Activated B cell treated with CpG ODN at 0.5 μM for 24 hours (primary cell): ENCODE measurements around the gene CYB561A3. TPM values are rescaled to one million over a fixed set of nuclear protein-coding genes. Genes with fewer than 3 reads are reported as not detected.

Source experiments
- ATAC-seq: fragments of 200-7000 bp; cut with Tn5 transposase; one replicate; pipeline ENCODE4 v1.10.0; 2021; ENCODE audit warnings: low read depth, mild to moderate bottlenecking, moderate library complexity
- CTCF ChIA-PET: fragments of 350-600 bp; sonication (Branson Sonifier 250); formaldehyde crosslinking; loops from one replicate; lab custom pipeline; 2021; ENCODE audit warnings: antibody characterized with exemption; lab: Charles Lee
- POLR2A ChIA-PET: fragments of 350-600 bp; sonication (Branson Sonifier 250); formaldehyde crosslinking; loops from one replicate; lab custom pipeline; 2021; ENCODE audit warnings: antibody characterized with exemption; lab: Charles Lee
- DNase-seq: peaks from one replicate; pipeline ENCODE4 v3.0.0; 2022
- H3K27ac Mint-ChIP-seq: one replicate; pipeline ENCODE4 v1.8.0; 2020; ENCODE audit warnings: mixed read lengths
- H3K27me3 Mint-ChIP-seq: one replicate; pipeline ENCODE4 v1.8.0; 2021; ENCODE audit warnings: mixed read lengths
- H3K36me3 Mint-ChIP-seq: one replicate; pipeline ENCODE4 v1.8.0; 2021; ENCODE audit warnings: low read depth, mixed read lengths
- H3K4me1 Mint-ChIP-seq: one replicate; pipeline ENCODE4 v1.8.0; 2021; ENCODE audit warnings: mixed read lengths
- H3K4me3 Mint-ChIP-seq: one replicate; pipeline ENCODE4 v1.8.0; 2020; ENCODE audit warnings: mild to moderate bottlenecking, mixed read lengths
- H3K9me3 Mint-ChIP-seq: one replicate; pipeline ENCODE4 v1.8.0; 2020; ENCODE audit warnings: mixed read lengths
- CTCF ChIP-seq: fragments of 200-600 bp; IDR thresholded peaks from one replicate; pipeline ENCODE4 v1.8.0; 2022; ENCODE audit warnings: antibody characterized with exemption, mild to moderate bottlenecking
- intact Hi-C: fragments of 100-400 bp; cut with micrococcal nuclease; formaldehyde crosslinking; loops from one replicate; pipeline ENCODE4 v1.15.1; 2024
- total RNA-seq: library from RNA; stranded (reverse); gene quantifications from 2 replicates; pipeline ENCODE4 v1.2.3, GENCODE V29; 2022

Gene CYB561A3
- total RNA-seq, 1 donor from 2014 or later: 433 TPM

- CTCF ChIA-PET: no interaction called here
- no peak for DNase-seq
- intact Hi-C loops: no loop called here
- Mint-ChIP-seq H3K4me3 (no peak overlapping the region), H3K27me3 (no peaks in the 10 kb centered on the region), H3K4me1 (no peaks in the 10 kb centered on the region), H3K27ac (no peak overlapping the region), H3K9me3 (no peaks in the 10 kb centered on the region), H3K36me3 (peaks cover 60% of the 10 kb centered on the region)
- no peak for ATAC-seq
- TF ChIP-seq CTCF: no peak
- POLR2A ChIA-PET: interaction anchor here (0.6 kb wide), 1 partner anchor 72 kb away, joined by 3 read pairs; no protein-coding TSS in a partner anchor
Observed at GRCh38 chr11:61315260-61315659, 46.4 kb downstream of the CYB561A3 start.

- DNase-seq: no peak
- intact Hi-C loops: no loop called here
- Mint-ChIP-seq H3K4me1 (no peaks in the 10 kb centered on the region), H3K27me3 (no peaks in the 10 kb centered on the region), H3K27ac (no peak overlapping the region), H3K9me3 (no peaks in the 10 kb centered on the region), H3K36me3 (peaks cover 27% of the 10 kb centered on the region), H3K4me3 (no peak overlapping the region)
- ChIA-PET POLR2A (interaction anchor here (0.6 kb wide), 1 partner anchor 63 kb away, joined by 5 read pairs; no protein-coding TSS in a partner anchor), CTCF (interaction anchor here (0.5 to 1.1 kb wide), 2 partner anchors 25 to 103 kb away, joined by 3 read pairs; no protein-coding TSS in a partner anchor)
- no peak for ATAC-seq
- no peak for TF ChIP-seq CTCF
Observed at GRCh38 chr11:61310749-61311148, 50.9 kb downstream of the CYB561A3 start.

GRCh38 chr11:61309739-61310138, 51.9 kb downstream of the CYB561A3 start:
- no peak for DNase-seq
- CTCF ChIA-PET: interaction anchor here (0.9 kb wide), 1 partner anchor 26 kb away, joined by 3 read pairs; no protein-coding TSS in a partner anchor

GRCh38 chr11:61309141-61309540, 52.5 kb downstream of the CYB561A3 start:
- ChIA-PET POLR2A (no interaction called here), CTCF (interaction anchor here (0.9 kb wide), 1 partner anchor 27 kb away, joined by 3 read pairs; no protein-coding TSS in a partner anchor)
- intact Hi-C loops: no loop called here
- H3K27me3 Mint-ChIP-seq: no peaks in the 10 kb centered on the region
- H3K4me3 Mint-ChIP-seq: no peak overlapping the region
- H3K27ac Mint-ChIP-seq: no peak overlapping the region
- DNase-seq: no peak
- ATAC-seq: no peak
- peaks cover 29% of the 10 kb centered on the region for H3K36me3 Mint-ChIP-seq
- H3K4me1 Mint-ChIP-seq: no peaks in the 10 kb centered on the region
- H3K9me3 Mint-ChIP-seq: no peaks in the 10 kb centered on the region
- TF ChIP-seq CTCF: no peak

More at GRCh38 chr11:61309739-61310138, 51.9 kb downstream of the CYB561A3 start:
- Mint-ChIP-seq H3K27me3 (no peaks in the 10 kb centered on the region), H3K27ac (no peak overlapping the region), H3K4me3 (no peak overlapping the region), H3K36me3 (peaks cover 30% of the 10 kb centered on the region), H3K9me3 (no peaks in the 10 kb centered on the region), H3K4me1 (no peaks in the 10 kb centered on the region)
- POLR2A ChIA-PET: no interaction called here
- ATAC-seq: no peak
- intact Hi-C loops: no loop called here
- no peak for TF ChIP-seq CTCF

- H3K27me3 Mint-ChIP-seq: no peaks in the 10 kb centered on the region
- peaks cover 32% of the 10 kb centered on the region for H3K36me3 Mint-ChIP-seq
- CTCF ChIA-PET: no interaction called here
- intact Hi-C loops: no loop called here
- no peaks in the 10 kb centered on the region for H3K4me1 Mint-ChIP-seq
- no peak overlapping the region for H3K4me3 Mint-ChIP-seq
- ATAC-seq (no peak), DNase-seq (no peak)
- no peaks in the 10 kb centered on the region for H3K9me3 Mint-ChIP-seq
- POLR2A ChIA-PET: no interaction called here
- TF ChIP-seq CTCF: no peak
- no peak overlapping the region for H3K27ac Mint-ChIP-seq
Observed at GRCh38 chr11:61307354-61307753, 54.3 kb downstream of the CYB561A3 start.
